Subcutaneous abdominal adipose tissue (tissue), 5 donors: ENCODE data around the gene SEC14L1.
"Not testable (repeated sequence)": the region's sequence is repeated elsewhere in the genome, so short reads cannot be mapped to it uniquely, and the experiment has no call there.

ENCODE experiments used
- H3K27ac ChIP-seq: one replicate; pipeline ENCODE4 v1.7.0; 2013; ENCODE audit warnings: low read depth, mild to moderate bottlenecking, inconsistent platforms, low read length, moderate library complexity
- H3K27me3 ChIP-seq, 5 donors: one replicate each; pipeline ENCODE4 v1.7.0; 2013; ENCODE audit warnings: low read length in 5 of 5, inconsistent platforms in 1 of 5; ENCODE audit not compliant: control insufficient read depth in 5 of 5, insufficient read depth in 4 of 5
- H3K36me3 ChIP-seq, 5 donors: one replicate each; pipeline ENCODE4 v1.7.0; 2013; ENCODE audit warnings: low read length in 5 of 5; ENCODE audit not compliant: control insufficient read depth in 5 of 5, insufficient read depth in 5 of 5
- H3K4me1 ChIP-seq, 5 donors: one replicate each; pipeline ENCODE4 v1.7.0; 2013; ENCODE audit warnings: low read length in 5 of 5, mild to moderate bottlenecking in 3 of 5, moderate library complexity in 1 of 5; ENCODE audit not compliant: control insufficient read depth in 5 of 5, insufficient read depth in 5 of 5
- H3K4me3 ChIP-seq, 5 donors: one replicate each; pipeline ENCODE4 v1.7.0; 2013; ENCODE audit warnings: low read length in 5 of 5, low read depth in 1 of 5
- H3K9ac ChIP-seq, 5 donors: one replicate each; pipeline ENCODE4 v1.7.0; 2013; ENCODE audit warnings: low read length in 5 of 5, mild to moderate bottlenecking in 4 of 5, moderate library complexity in 3 of 5
- H3K9me3 ChIP-seq, 5 donors: one replicate each; pipeline ENCODE4 v1.7.0; 2013; ENCODE audit warnings: low read length in 5 of 5; ENCODE audit not compliant: control insufficient read depth in 5 of 5
- donor health status: healthy.
- donor health status: healthy.
- donor health status: healthy.
- donor health status: healthy.
- donor health status: healthy.

The SEC14L1 gene

DNA sequence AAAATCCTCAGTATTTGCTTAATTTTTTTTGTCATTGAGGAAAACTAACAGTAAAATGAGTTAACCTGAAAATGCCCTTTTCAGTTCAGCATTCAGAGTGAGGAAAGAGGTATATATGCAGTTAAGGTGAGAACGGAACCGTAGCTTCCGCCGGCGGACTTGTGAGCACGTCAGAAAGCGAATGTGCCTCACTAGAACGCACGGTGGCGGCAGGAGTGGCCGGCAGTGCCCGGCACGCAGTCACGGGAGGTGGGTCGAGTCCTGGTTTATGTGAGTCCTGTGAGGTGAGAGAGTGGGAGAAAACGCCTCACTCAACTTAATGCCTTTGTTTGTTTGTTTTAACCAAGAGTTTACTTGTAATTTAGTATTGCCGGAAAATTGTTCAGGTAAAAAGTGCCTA lies 6.1 kb downstream of the SEC14L1 start:
- no peaks in the 10 kb centered on the region for H3K9me3 ChIP-seq
- no peak overlapping the region for H3K9ac ChIP-seq
- peak overlapping the region in 3 of 5 donors; percentile 18 to 91 (median 91) for H3K4me3 ChIP-seq
- no peaks in the 10 kb centered on the region for H3K27me3 ChIP-seq
- peaks cover 5 to 52% (median 37%) of the 10 kb centered on the region in 5 donors for H3K36me3 ChIP-seq
- H3K27ac ChIP-seq, result peak overlapping the region; percentile 78
- H3K4me1 ChIP-seq, result peaks cover 13 to 74% (median 41%) of the 10 kb centered on the region in 5 donors

- peak overlapping the region in 1 of 5 donors; percentile 48 for H3K9ac ChIP-seq
- H3K9me3 ChIP-seq, result no peaks in the 10 kb centered on the region
- H3K4me1 ChIP-seq, result peaks cover 13 to 73% (median 40%) of the 10 kb centered on the region in 5 donors
- no peaks in the 10 kb centered on the region for H3K27me3 ChIP-seq
- H3K36me3 ChIP-seq, result peaks cover 5 to 52% (median 37%) of the 10 kb centered on the region in 5 donors
- H3K27ac ChIP-seq, result peak overlapping the region; percentile 78
- H3K4me3 ChIP-seq, result peak overlapping the region in 3 of 5 donors; percentile 12 to 91 (median 18)
Observed at GRCh38 chr17:77147357-77147801, 6.6 kb downstream of the SEC14L1 start.

DNA sequence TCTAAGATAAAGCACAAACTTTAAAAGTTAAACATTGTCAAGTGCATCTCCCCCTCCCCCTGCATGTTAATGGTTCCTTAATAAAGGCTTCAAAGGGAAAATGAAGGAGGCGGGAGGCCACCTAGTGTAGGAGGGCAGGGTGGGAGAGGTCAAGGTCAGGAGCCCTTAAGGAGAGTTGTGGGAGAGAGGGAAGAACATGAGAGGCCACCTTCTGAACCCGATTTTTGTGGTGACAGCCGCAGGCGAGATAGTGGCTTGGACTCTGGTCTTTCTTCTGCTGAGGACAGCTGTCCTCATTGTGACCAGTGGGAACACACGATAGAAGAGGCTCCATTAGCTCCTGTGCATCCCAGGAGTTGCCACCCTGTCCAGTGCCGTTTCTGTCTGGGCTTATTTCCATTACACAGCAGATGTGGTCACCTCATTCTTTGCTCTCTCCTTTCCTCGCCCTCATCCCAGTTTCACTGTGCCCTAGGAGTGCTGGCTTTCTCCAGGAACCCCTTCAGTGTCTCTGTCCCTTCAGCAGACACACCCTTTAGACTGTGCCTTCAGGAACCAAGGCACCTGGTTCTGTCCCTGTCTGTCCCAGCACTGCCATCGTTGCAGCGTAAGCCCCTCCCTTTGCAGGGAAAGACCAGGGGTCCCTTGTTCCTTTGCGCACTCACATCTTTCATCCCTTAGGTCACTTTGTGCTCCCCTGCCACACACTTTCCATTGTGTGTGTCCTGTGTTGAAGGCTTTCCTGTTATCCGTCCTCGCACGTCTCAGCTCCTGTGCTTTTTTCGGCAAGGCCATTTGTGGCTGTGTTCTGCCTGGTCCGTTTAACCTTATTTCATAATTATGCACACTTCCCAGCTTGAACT lies 7.5 kb downstream of the SEC14L1 start:
- Histone ChIP-seq H3K4me1 (peaks cover 16 to 79% (median 48%) of the 10 kb centered on the region in 5 donors), H3K27me3 (no peaks in the 10 kb centered on the region), H3K4me3 (peak overlapping the region in 2 of 5 donors; percentile 17 to 91), H3K27ac (peak overlapping the region; percentile 81), H3K36me3 (peaks cover 2 to 49% (median 37%) of the 10 kb centered on the region in 5 donors), H3K9me3 (no peaks in the 10 kb centered on the region), H3K9ac (peak overlapping the region in 1 of 5 donors; percentile 35)

DNA sequence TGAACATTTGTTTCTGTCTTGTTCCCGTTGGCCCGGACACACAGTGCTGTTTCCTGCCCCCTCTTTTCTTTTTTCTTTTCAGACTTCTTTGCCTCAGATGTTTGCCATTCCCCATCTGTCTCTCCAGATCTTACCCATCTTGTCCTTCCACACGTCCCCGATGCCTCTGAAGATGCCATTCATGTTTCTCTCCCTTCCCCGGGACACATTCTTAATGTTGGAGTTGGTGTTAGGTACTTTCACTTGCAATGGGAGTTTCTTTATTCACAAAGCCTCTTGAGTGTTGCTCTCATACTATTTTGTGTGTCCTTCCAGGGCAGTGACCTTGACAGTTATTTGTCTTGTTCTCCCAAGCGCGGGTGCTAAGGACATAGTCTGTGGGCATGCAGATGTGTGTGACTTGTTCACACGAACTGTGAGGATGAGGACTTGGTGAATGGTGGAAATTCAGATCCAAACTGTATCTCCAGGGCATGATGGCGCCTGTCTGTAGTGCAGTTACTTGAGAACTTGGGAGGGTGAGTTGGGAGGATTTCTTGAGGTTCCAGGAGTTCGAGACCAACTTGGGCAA lies 8.3 kb downstream of the SEC14L1 start:
- Histone ChIP-seq H3K36me3 (peaks cover 0 to 42% (median 33%) of the 10 kb centered on the region in 5 donors), H3K4me3 (peak overlapping the region in 2 of 5 donors; percentile 17 to 91), H3K27me3 (no peaks in the 10 kb centered on the region), H3K27ac (peak overlapping the region; percentile 81), H3K9ac (peak overlapping the region in 1 of 5 donors; percentile 35), H3K9me3 (no peaks in the 10 kb centered on the region), H3K4me1 (peaks cover 21 to 86% (median 55%) of the 10 kb centered on the region in 5 donors)

GRCh38 chr17:77150196-77150595 lies 9.4 kb downstream of the SEC14L1 start:
- H3K9ac ChIP-seq, result peak overlapping the region in 1 of 5 donors; percentile 8
- no peaks in the 10 kb centered on the region for H3K9me3 ChIP-seq
- H3K36me3 ChIP-seq, result peaks cover 0 to 38% (median 26%) of the 10 kb centered on the region in 5 donors
- peaks cover 21 to 93% (median 55%) of the 10 kb centered on the region in 5 donors for H3K4me1 ChIP-seq
- peak overlapping the region in 1 of 5 donors; percentile 28 for H3K4me3 ChIP-seq
- H3K27me3 ChIP-seq, result no peaks in the 10 kb centered on the region
- peak overlapping the region; percentile 81 for H3K27ac ChIP-seq

- Histone ChIP-seq H3K36me3 (peaks cover 0 to 39% (median 22%) of the 10 kb centered on the region in 5 donors), H3K27me3 (no peaks in the 10 kb centered on the region), H3K9ac (no peak overlapping the region), H3K27ac (peak overlapping the region; percentile 81), H3K4me1 (peaks cover 18 to 93% (median 45%) of the 10 kb centered on the region in 5 donors), H3K4me3 (no peak overlapping the region), H3K9me3 (no peaks in the 10 kb centered on the region)
Observed at GRCh38 chr17:77151186-77151585, 10.4 kb downstream of the SEC14L1 start.

GRCh38 chr17:77152056-77152455 lies 11.3 kb downstream of the SEC14L1 start:
- H3K9me3 ChIP-seq, H3K9ac ChIP-seq, H3K4me3 ChIP-seq, H3K27me3 ChIP-seq: not testable (repeated sequence)
- H3K36me3 ChIP-seq, result peaks cover 0 to 39% (median 22%) of the 10 kb centered on the region in 5 donors
- H3K4me1 ChIP-seq, result peaks cover 18 to 86% (median 44%) of the 10 kb centered on the region in 5 donors
- H3K27ac ChIP-seq, result peak overlapping the region; percentile 81

GRCh38 chr17:77153472-77153871 lies 12.7 kb downstream of the SEC14L1 start:
- Histone ChIP-seq H3K27ac (peak overlapping the region; percentile 81), H3K4me1 (peaks cover 16 to 72% (median 42%) of the 10 kb centered on the region in 5 donors), H3K4me3 (peak overlapping the region in 1 of 5 donors; percentile 19), H3K9me3 (no peaks in the 10 kb centered on the region), H3K9ac (peak overlapping the region in 1 of 5 donors; percentile 21), H3K36me3 (peaks cover 0 to 27% (median 9%) of the 10 kb centered on the region in 5 donors), H3K27me3 (no peaks in the 10 kb centered on the region)

GRCh38 chr17:77153999-77154586 lies 13.3 kb downstream of the SEC14L1 start:
- Histone ChIP-seq H3K4me3 (peak overlapping the region in 1 of 5 donors; percentile 19), H3K36me3 (peaks cover 0 to 21% (median 7%) of the 10 kb centered on the region in 5 donors), H3K4me1 (peaks cover 11 to 66% (median 37%) of the 10 kb centered on the region in 5 donors), H3K9ac (peak overlapping the region in 1 of 5 donors; percentile 21), H3K27ac (peak overlapping the region; percentile 81), H3K9me3 (no peaks in the 10 kb centered on the region), H3K27me3 (no peaks in the 10 kb centered on the region)
